HG02642 (cell line): Measurements from ENCODE around the gene MATR3.
"Not testable (repeated sequence)": the region's sequence is repeated elsewhere in the genome, so short reads cannot be mapped to it uniquely, and the experiment has no call there.

Experiments
- ATAC-seq: cut with Tn5 transposase; IDR thresholded peaks from one replicate; pipeline ENCODE4 v1.9.1; 2021; ENCODE audit warnings: mild to moderate bottlenecking; ENCODE audit not compliant: unreplicated experiment, poor library complexity

Gene MATR3

GRCh38 chr5:139295346-139296057 lies 2.0 kb downstream of the MATR3 start:
- ATAC-seq, result no peak

- ATAC-seq, result no peak
These were observed 2.7 kb downstream of the MATR3 start for GRCh38 chr5:139296198-139296597.

- ATAC-seq, result no peak
These were observed 3.4 kb downstream of the MATR3 start for GRCh38 chr5:139296862-139297326.

- ATAC-seq, result no peak
These were observed 4.0 kb downstream of the MATR3 start for GRCh38 chr5:139297439-139298133.

GRCh38 chr5:139298242-139298641 lies 4.7 kb downstream of the MATR3 start:
- no peak for ATAC-seq

- ATAC-seq, result no peak
These were observed 5.9 kb downstream of the MATR3 start for GRCh38 chr5:139299486-139299885.

- no peak for ATAC-seq
These were observed 8.4 kb downstream of the MATR3 start for GRCh38 chr5:139301808-139302499.

- no peak for ATAC-seq
These were observed 11.1 kb downstream of the MATR3 start for GRCh38 chr5:139304391-139305324.

GRCh38 chr5:139306197-139306596 lies 12.7 kb downstream of the MATR3 start:
- no peak for ATAC-seq

- ATAC-seq, result no peak
These were observed 13.3 kb downstream of the MATR3 start for GRCh38 chr5:139306628-139307379.

GRCh38 chr5:139308797-139309196 lies 15.3 kb downstream of the MATR3 start:
- no peak for ATAC-seq

- not testable (repeated sequence) for ATAC-seq
These were observed 17.2 kb downstream of the MATR3 start for GRCh38 chr5:139310715-139311186.

GRCh38 chr5:139312075-139312474 lies 18.5 kb downstream of the MATR3 start:
- no peak for ATAC-seq

- ATAC-seq, result no peak
These were observed 20.7 kb downstream of the MATR3 start for GRCh38 chr5:139314276-139314675.

- no peak for ATAC-seq
These were observed 21.6 kb downstream of the MATR3 start for GRCh38 chr5:139315056-139315615.

GRCh38 chr5:139335811-139336210 lies 42.3 kb downstream of the MATR3 start:
- no peak for ATAC-seq

- no peak for ATAC-seq
These were observed 46.5 kb downstream of the MATR3 start for GRCh38 chr5:139340051-139340450.

GRCh38 chr5:139341187-139341688 lies 47.7 kb downstream of the MATR3 start:
- ATAC-seq, result no peak
